Neuronal stem cell (in vitro differentiated cells): ENCODE measurements around the gene BNIP5.

Experiments
- DNase-seq: peaks from one replicate; pipeline ENCODE4 v3.0.0-alpha.2; 2013; ENCODE audit warnings: low spot score
- H2AFZ ChIP-seq: one replicate; pipeline ENCODE4 v1.6.1; 2013; ENCODE audit warnings: mild to moderate bottlenecking, low read length, inconsistent platforms
- H2AK5ac ChIP-seq: 2 replicates; pipeline ENCODE4 v1.6.1; 2013; ENCODE audit warnings: low read depth, mild to moderate bottlenecking, inconsistent platforms, low read length, moderate library complexity, mixed read lengths
- H2BK120ac ChIP-seq: 2 replicates; pipeline ENCODE4 v1.6.1; 2013; ENCODE audit warnings: low read depth, mild to moderate bottlenecking, inconsistent platforms, low read length, moderate library complexity, mixed read lengths
- H2BK12ac ChIP-seq: one replicate; pipeline ENCODE4 v1.6.1; 2013; ENCODE audit warnings: low read length, inconsistent platforms
- H2BK15ac ChIP-seq: 2 replicates; pipeline ENCODE4 v1.6.1; 2013; ENCODE audit warnings: mild to moderate bottlenecking, low read length, inconsistent platforms, mixed read lengths
- H2BK5ac ChIP-seq: one replicate; pipeline ENCODE4 v1.6.1; 2013; ENCODE audit warnings: inconsistent platforms, mild to moderate bottlenecking, low read length, moderate library complexity
- H3K14ac ChIP-seq: one replicate; pipeline ENCODE4 v1.6.1; 2013; ENCODE audit warnings: low read length, inconsistent platforms
- H3K18ac ChIP-seq: 2 replicates; pipeline ENCODE4 v1.6.1; 2013; ENCODE audit warnings: low read length, inconsistent platforms
- H3K23ac ChIP-seq: 2 replicates; pipeline ENCODE4 v1.6.1; 2013; ENCODE audit warnings: low read depth, mild to moderate bottlenecking, mixed read lengths, low read length, inconsistent platforms; ENCODE audit not compliant: poor library complexity
- H3K27ac ChIP-seq: replicated peaks from 3 replicates; pipeline ENCODE4 v1.5.1; 2013; ENCODE audit warnings: low read length, inconsistent platforms
- H3K27me3 ChIP-seq, 3 experiments: 2 replicates each; pipeline ENCODE4 v1.6.1; 2013; ENCODE audit warnings: low read length in 3 of 3, mild to moderate bottlenecking in 2 of 3, inconsistent platforms in 1 of 3, low read depth in 1 of 3, mixed read lengths in 1 of 3, moderate library complexity in 1 of 3; ENCODE audit not compliant: control insufficient read depth in 3 of 3, insufficient read depth in 3 of 3
- H3K36me3 ChIP-seq, 2 donors: replicated peaks in 1 of 2; 2 replicates each; pipeline ENCODE4 v1.6.1; 2013; ENCODE audit warnings: low read length in 2 of 2; ENCODE audit not compliant: control insufficient read depth in 2 of 2, insufficient read depth in 2 of 2
- H3K4ac ChIP-seq: 2 replicates; pipeline ENCODE4 v1.6.1; 2013; ENCODE audit warnings: inconsistent platforms, mild to moderate bottlenecking, low read length, moderate library complexity
- H3K4me1 ChIP-seq, 2 donors: 1 replicate in 1 of 2; 2 replicates in 1 of 2; pipeline ENCODE4 v1.6.1; 2013; ENCODE audit warnings: low read length in 2 of 2, low read depth in 1 of 2; ENCODE audit not compliant: control insufficient read depth in 2 of 2, insufficient read depth in 1 of 2
- H3K4me2 ChIP-seq: one replicate; pipeline ENCODE4 v1.6.1; 2013; ENCODE audit warnings: mild to moderate bottlenecking, low read length, inconsistent platforms; ENCODE audit not compliant: insufficient read depth, poor library complexity, severe bottlenecking
- H3K4me3 ChIP-seq, 2 donors: 2 replicates each; pipeline ENCODE4 v1.5.1; 2013; ENCODE audit warnings: low read length in 2 of 2, mild to moderate bottlenecking in 2 of 2, inconsistent platforms in 1 of 2, moderate library complexity in 1 of 2
- H3K79me1 ChIP-seq: one replicate; pipeline ENCODE4 v1.6.1; 2013; ENCODE audit warnings: low read depth, mild to moderate bottlenecking, inconsistent platforms, low read length, moderate library complexity
- H3K9ac ChIP-seq: one replicate; pipeline ENCODE4 v1.6.1; 2013; ENCODE audit warnings: mild to moderate bottlenecking, low read depth, low read length, inconsistent platforms; ENCODE audit not compliant: poor library complexity
- H3K9me3 ChIP-seq, 2 donors: replicated peaks in 1 of 2; 2 replicates each; pipeline versions ENCODE3 to v1.6.1; 2013; ENCODE audit warnings: low read length in 2 of 2, mild to moderate bottlenecking in 2 of 2, inconsistent platforms in 1 of 2, low read depth in 1 of 2, mixed read lengths in 1 of 2, moderate library complexity in 1 of 2; ENCODE audit not compliant: control insufficient read depth in 2 of 2, insufficient read depth in 1 of 2
- H4K8ac ChIP-seq: one replicate; pipeline ENCODE4 v1.6.1; 2013; ENCODE audit warnings: low read depth, mild to moderate bottlenecking, inconsistent platforms, low read length, moderate library complexity
- H4K91ac ChIP-seq: one replicate; pipeline ENCODE4 v1.6.1; 2013; ENCODE audit warnings: low read length, low read depth, mild to moderate bottlenecking, inconsistent platforms; ENCODE audit not compliant: poor library complexity
- WGBS, 2 donors: extraction: QIAGEN DNeasy Blood & Tissue Kit; methylation state at CpG; one replicate each; pipeline ENCODE4 v1.1.7; 2013; ENCODE audit warnings: missing lambda C conversion rate in 2 of 2, mixed read lengths in 1 of 2; ENCODE audit not compliant: insufficient read length in 2 of 2, insufficient replicate concordance in 1 of 2; ENCODE audit errors: extremely low coverage in 2 of 2; 5-methylcytosine and 5-hydroxymethylcytosine counted together

BNIP5 gene

GRCh38 chr6:36371211-36371610 lies 34.5 kb upstream of the BNIP5 start:
- Histone ChIP-seq H2AFZ (no peak overlapping the region), H2BK120ac (no peak overlapping the region), H3K36me3 (no peaks in the 10 kb centered on the region), H3K14ac (no peak overlapping the region), H3K79me1 (no peaks in the 10 kb centered on the region), H2BK5ac (no peak overlapping the region), H3K4me1 (no peaks in the 10 kb centered on the region), H3K9me3 (no peaks in the 10 kb centered on the region), H3K27me3 (peaks cover 0 to 38% (median 0%) of the 10 kb centered on the region in 3 experiments), H3K23ac (no peak overlapping the region), H2BK12ac (no peak overlapping the region), H3K4me3 (no peak overlapping the region), H4K91ac (no peak overlapping the region), H3K4ac (no peak overlapping the region), H2AK5ac (peak overlapping the region; percentile 48), H3K4me2 (no peak overlapping the region), H3K18ac (peak overlapping the region; percentile 50), H4K8ac (no peak overlapping the region), H3K9ac (no peak overlapping the region), H2BK15ac (peak overlapping the region; percentile 72), H3K27ac (no peak overlapping the region)
- no peak for DNase-seq
- no CpG with 5 or more reads among the region's 9 CpGs for WGBS, 2 donors

- Histone ChIP-seq H3K9ac (no peak overlapping the region), H3K4me3 (no peak overlapping the region), H2BK12ac (no peak overlapping the region), H2AK5ac (no peak overlapping the region), H2AFZ (no peak overlapping the region), H3K79me1 (no peaks in the 10 kb centered on the region), H2BK5ac (no peak overlapping the region), H3K27me3 (peaks cover 0 to 34% (median 0%) of the 10 kb centered on the region in 3 experiments), H3K14ac (no peak overlapping the region), H3K4ac (no peak overlapping the region), H4K8ac (no peak overlapping the region), H2BK15ac (no peak overlapping the region), H3K4me2 (no peak overlapping the region), H3K27ac (no peak overlapping the region), H3K18ac (no peak overlapping the region), H3K9me3 (no peaks in the 10 kb centered on the region), H3K23ac (no peak overlapping the region), H3K4me1 (no peaks in the 10 kb centered on the region), H2BK120ac (no peak overlapping the region), H3K36me3 (no peaks in the 10 kb centered on the region), H4K91ac (no peak overlapping the region)
- DNase-seq = no peak
- no CpG with 5 or more reads among the region's 2 CpGs for WGBS, 2 donors
Measured at GRCh38 chr6:36370638-36371037, 34.0 kb upstream of the BNIP5 start.

GRCh38 chr6:36368921-36369865 lies 32.5 kb upstream of the BNIP5 start:
- Histone ChIP-seq H3K27me3 (peaks cover 0 to 27% (median 0%) of the 10 kb centered on the region in 3 experiments), H4K91ac (no peak overlapping the region), H2BK120ac (no peak overlapping the region), H3K9me3 (no peaks in the 10 kb centered on the region), H3K14ac (no peak overlapping the region), H2AK5ac (no peak overlapping the region), H3K27ac (no peak overlapping the region), H2BK12ac (no peak overlapping the region), H2BK15ac (peak overlapping the region; percentile 7), H3K18ac (no peak overlapping the region), H2BK5ac (no peak overlapping the region), H3K4me3 (peak overlapping the region in 1 of 2 donors; percentile 31), H2AFZ (no peak overlapping the region), H3K4ac (no peak overlapping the region), H3K36me3 (no peaks in the 10 kb centered on the region), H3K79me1 (no peaks in the 10 kb centered on the region), H3K23ac (no peak overlapping the region), H3K9ac (no peak overlapping the region), H3K4me1 (no peaks in the 10 kb centered on the region), H4K8ac (no peak overlapping the region), H3K4me2 (no peak overlapping the region)
- WGBS, 2 donors = no CpG with 5 or more reads among the region's 14 CpGs
- no peak for DNase-seq

- H3K36me3 ChIP-seq = no peaks in the 10 kb centered on the region
- no peak overlapping the region for H3K18ac ChIP-seq
- no peak overlapping the region for H2BK120ac ChIP-seq
- no peak overlapping the region for H3K9ac ChIP-seq
- H3K9me3 ChIP-seq = no peaks in the 10 kb centered on the region
- H2AFZ ChIP-seq = no peak overlapping the region
- no peak overlapping the region for H3K4ac ChIP-seq
- H3K14ac ChIP-seq = no peak overlapping the region
- H3K4me1 ChIP-seq = no peaks in the 10 kb centered on the region
- H3K27ac ChIP-seq = no peak overlapping the region
- no peak overlapping the region for H2BK5ac ChIP-seq
- H3K79me1 ChIP-seq = no peaks in the 10 kb centered on the region
- WGBS, 2 donors = no CpG with 5 or more reads among the region's 1 CpG
- H3K4me2 ChIP-seq = no peak overlapping the region
- no peak overlapping the region for H2BK15ac ChIP-seq
- no peak overlapping the region for H2AK5ac ChIP-seq
- H3K4me3 ChIP-seq = no peak overlapping the region
- peaks cover 0 to 21% (median 0%) of the 10 kb centered on the region in 3 experiments for H3K27me3 ChIP-seq
- no peak overlapping the region for H2BK12ac ChIP-seq
- no peak overlapping the region for H4K8ac ChIP-seq
- DNase-seq = no peak
- H4K91ac ChIP-seq = no peak overlapping the region
- no peak overlapping the region for H3K23ac ChIP-seq
Measured at GRCh38 chr6:36368421-36368820, 31.7 kb upstream of the BNIP5 start.
